GM06990 (cell line): Measurements from ENCODE around the gene VDAC1.
"Not testable (repeated sequence)": the region's sequence is repeated elsewhere in the genome, so short reads cannot be mapped to it uniquely, and the experiment has no call there.

ENCODE experiments used
- DNase-seq: peaks from one replicate; pipeline ENCODE4 v3.0.0-alpha.2; 2011; ENCODE audit not compliant: insufficient read length; ENCODE audit errors: extremely low read depth
- H3K27me3 ChIP-seq: replicated peaks from 2 replicates; pipeline ENCODE4 v1.6.0; 2011; ENCODE audit warnings: low read length; ENCODE audit not compliant: control insufficient read depth, insufficient read depth
- H3K36me3 ChIP-seq: 2 replicates; pipeline ENCODE4 v1.5.1; 2011; ENCODE audit warnings: low read length; ENCODE audit not compliant: control insufficient read depth, insufficient read depth
- H3K4me3 ChIP-seq: replicated peaks from 2 replicates; pipeline ENCODE4 v1.5.1; 2011; ENCODE audit warnings: low read depth, mild to moderate bottlenecking, control low read depth, low read length
- TF ChIP-seq, protein P1 (sequence below): IDR thresholded peaks from 2 replicates; pipeline ENCODE4 v1.5.1; 2011; ENCODE audit warnings: low read length, control low read depth, mild to moderate bottlenecking, inconsistent platforms; ENCODE audit not compliant: insufficient read depth, poor library complexity, severe bottlenecking

Gene VDAC1

DNA sequence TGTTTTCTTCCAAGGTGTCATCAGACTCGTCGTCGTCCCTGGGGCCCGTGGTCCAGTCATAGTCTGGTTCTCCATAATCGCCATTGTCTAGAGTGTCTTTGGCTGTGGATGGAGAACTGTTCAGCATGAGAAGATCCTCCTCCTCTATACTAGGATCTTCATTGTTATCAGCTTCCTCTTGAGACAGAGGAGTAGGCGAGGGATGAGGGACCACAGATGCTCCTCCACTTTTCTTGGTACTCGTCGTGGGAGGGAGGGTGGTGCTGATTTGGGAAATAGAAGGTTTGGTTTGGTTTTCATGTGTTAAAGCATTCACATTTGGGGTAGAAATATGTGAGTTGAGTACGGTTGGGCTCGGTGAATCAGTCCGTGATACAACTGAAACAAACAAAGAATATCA, 45.1 kb downstream of the VDAC1 start:
- Histone ChIP-seq H3K36me3 (peaks cover 1% of the 10 kb centered on the region; the same call in 1 of the 2 replicates), H3K4me3 (peak overlapping the region; percentile 47), H3K27me3 (no peaks in the 10 kb centered on the region)
- TF ChIP-seq, protein P1, sequence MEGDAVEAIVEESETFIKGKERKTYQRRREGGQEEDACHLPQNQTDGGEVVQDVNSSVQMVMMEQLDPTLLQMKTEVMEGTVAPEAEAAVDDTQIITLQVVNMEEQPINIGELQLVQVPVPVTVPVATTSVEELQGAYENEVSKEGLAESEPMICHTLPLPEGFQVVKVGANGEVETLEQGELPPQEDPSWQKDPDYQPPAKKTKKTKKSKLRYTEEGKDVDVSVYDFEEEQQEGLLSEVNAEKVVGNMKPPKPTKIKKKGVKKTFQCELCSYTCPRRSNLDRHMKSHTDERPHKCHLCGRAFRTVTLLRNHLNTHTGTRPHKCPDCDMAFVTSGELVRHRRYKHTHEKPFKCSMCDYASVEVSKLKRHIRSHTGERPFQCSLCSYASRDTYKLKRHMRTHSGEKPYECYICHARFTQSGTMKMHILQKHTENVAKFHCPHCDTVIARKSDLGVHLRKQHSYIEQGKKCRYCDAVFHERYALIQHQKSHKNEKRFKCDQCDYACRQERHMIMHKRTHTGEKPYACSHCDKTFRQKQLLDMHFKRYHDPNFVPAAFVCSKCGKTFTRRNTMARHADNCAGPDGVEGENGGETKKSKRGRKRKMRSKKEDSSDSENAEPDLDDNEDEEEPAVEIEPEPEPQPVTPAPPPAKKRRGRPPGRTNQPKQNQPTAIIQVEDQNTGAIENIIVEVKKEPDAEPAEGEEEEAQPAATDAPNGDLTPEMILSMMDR = no peak
- no peak for DNase-seq

DNA sequence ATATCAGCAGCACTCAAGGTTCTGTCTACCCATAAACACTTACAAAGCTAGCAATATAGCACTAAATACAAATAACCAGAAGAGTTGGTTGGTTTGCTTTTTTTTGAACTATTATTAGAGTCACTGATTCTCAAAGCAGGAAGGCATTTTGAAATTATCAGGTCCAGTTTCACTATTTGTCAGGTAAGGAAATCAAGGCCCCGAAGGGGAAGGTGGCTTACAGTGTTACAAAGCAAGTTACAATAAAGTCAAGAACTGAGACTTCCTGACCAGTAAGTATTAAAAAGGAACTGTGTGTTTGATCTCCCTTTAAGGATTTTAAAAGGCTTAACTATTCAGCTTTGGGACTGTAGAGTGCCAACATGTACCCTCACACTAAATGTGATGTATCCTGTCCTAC, 47.2 kb downstream of the VDAC1 start:
- peaks cover 1% of the 10 kb centered on the region for H3K36me3 ChIP-seq

DNA sequence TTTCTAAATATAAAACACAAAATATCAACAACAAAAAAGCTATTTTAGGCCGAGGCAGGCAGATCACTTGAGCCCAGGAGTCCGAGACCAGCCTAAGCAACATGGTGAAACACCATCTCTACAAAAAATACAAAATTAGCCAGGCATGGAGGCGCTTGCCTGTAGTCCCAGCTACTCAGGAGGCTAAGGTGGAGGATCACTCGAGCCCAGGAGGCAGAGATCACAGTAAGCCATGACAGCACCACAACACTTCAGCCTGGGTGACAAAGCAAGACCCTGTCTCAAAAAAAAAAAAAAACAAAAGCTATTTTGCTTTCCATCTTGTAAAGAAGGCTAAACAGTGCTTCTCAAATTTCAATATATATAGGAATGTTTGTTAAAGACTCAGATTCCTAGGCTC, 47.7 kb downstream of the VDAC1 start:
- no peak for DNase-seq
- Histone ChIP-seq H3K36me3 (peaks cover 1% of the 10 kb centered on the region), H3K27me3 (no peaks in the 10 kb centered on the region), H3K4me3 (peak overlapping the region; percentile 20; the same call in 1 of the 2 replicates)
- TF ChIP-seq, protein P1 = no peak

More for the DNA sequence above, 47.2 kb downstream of the VDAC1 start:
- H3K4me3 ChIP-seq = peak overlapping the region; percentile 43
- H3K27me3 ChIP-seq = no peaks in the 10 kb centered on the region
- DNase-seq = peak; percentile 71
- TF ChIP-seq, protein P1 = no peak

DNA sequence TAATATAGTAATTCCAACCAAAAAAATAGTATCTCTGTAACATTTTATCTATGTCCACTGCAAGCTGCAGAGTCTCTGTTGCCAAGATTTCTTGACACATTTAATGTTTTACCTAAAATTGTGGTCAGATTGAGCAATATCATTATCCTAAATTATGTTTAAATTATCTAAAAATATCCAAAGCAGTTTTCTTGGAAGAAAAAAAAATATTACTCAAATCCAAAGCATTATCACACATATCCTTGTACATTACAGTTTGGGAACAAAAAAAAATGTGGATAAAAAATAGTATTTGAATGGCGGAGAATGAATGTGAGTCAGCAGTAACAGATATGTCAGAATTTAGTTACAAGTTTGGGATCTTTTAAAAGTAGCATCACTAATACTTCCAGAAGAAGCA, 48.6 kb downstream of the VDAC1 start:
- not testable (repeated sequence) for H3K27me3 ChIP-seq, H3K4me3 ChIP-seq, DNase-seq, H3K36me3 ChIP-seq

DNA sequence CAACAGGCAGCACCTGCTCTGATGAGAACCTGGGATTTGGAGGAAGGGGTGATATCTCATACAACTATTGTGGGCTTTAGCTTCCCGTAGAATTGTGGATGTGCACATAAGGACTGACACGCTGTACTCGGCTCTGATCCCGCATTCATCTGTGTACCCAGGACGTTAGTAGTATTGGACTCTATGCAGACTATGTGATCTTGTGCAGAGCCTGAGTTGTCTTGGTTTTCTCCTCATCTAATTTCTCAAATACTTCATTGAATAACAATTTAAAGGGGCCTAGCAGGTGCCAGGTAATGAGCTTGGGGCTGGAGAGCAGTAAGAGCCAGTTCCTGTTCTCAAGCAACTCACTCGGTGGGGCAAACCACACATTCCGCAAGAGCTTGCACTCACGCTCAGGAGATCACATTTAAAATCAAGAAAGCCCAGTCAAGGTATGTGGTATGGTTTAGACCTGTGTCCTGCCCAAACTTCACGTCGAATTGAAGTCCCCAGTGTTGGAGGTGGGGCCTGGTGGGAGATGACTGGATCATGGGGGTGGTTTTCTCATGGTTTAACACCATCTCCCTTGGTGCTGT, 51.1 kb downstream of the VDAC1 start:
- TF ChIP-seq, protein P1 = no peak
- Histone ChIP-seq H3K27me3 (no peaks in the 10 kb centered on the region), H3K36me3 (peaks cover 1% of the 10 kb centered on the region), H3K4me3 (no peak overlapping the region)
- DNase-seq = no peak

DNA sequence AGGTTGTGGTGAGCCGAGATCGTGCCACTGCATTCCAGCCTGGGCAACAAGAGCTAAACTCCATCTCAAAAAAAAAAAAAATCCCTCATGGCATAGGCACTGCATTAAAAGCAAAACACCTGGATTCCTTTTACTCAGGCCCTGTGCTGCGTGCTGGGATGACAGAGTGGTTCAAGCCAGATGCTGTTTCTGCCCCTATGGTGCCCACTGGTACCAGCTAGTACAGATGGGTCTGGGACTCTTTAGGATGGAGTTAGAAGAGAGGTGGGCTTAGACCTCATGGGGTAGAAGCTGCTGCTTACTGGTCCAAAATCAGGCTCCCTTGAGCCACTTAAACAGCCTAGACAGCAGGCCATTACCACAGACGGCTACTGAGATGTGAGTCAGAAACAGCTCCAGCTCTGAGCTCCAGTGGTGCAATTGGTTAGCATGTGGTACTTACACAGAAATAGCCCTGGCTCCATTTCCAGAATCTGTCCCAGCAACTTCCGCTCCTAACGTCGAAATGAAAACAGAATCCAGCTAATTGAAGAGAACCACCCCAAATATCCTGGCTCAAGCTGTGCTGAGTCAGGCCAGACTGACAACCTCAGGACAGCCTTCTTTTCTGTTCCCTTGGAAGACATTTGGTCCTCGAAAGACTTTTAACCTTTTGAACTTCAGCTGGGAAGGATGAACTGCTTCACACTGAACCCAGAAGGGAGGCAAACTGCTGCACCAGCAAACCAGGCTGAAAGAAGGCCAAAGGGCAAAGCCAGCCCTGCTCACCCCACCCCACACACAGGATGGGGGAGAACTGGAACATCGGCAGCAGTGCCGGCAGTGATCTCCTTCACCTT, 51.8 kb downstream of the VDAC1 start:
- no peaks in the 10 kb centered on the region for H3K27me3 ChIP-seq
- peaks cover 1% of the 10 kb centered on the region for H3K36me3 ChIP-seq
- TF ChIP-seq, protein P1 = no peak
- no peak for DNase-seq
- no peak overlapping the region for H3K4me3 ChIP-seq
